ENCODE measurements around the gene SH3BGRL.

DNA sequence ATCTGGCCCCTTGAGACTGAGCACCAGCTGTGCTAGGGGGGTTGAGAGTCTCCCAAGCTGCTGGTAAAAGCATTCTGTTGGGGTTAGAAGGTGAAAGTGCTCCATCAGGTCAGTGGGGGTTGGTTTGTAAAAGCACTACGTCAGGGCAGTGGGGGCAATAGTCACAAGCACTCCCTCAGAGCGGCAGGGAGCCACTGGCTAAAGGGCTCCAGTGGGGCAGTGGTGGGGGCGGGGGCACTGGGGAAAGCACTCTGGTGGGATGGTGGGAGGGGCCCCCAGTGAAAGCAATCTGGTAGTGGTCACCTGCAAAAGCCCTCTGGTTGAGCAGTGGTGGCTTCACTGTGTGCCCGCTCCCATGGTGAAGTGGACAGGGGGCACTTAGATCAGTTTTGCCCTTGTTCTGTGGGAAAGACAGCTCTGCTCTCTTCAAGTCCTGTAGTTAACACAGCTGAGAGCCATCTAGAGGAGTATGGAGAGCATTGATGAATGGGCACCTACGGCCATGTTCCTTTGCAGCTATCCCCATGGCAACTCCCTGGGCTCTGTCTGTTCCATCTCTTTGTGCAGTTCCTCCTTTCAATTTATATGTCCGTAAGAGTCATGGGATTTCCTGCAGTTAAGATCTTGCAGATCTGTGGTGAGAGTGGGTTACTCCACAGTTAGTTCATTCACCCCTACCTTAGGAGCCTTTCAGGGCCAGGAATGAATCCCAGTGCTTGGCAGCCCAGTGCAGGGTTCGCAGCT is 106.4 kb downstream of the SH3BGRL start:
- no peak for TF ChIP-seq CTCF (IDR thresholded peaks at IDR 0.05)
- TF ChIP-seq POLR2A (IDR thresholded peaks at IDR 0.05), result no peak

Data from right lobe of liver (tissue), 4 donors.